Activated gamma-delta T cell (primary cell): Measurements from ENCODE around the gene PPIF.

ENCODE experiments used
- DNase-seq: peaks from one replicate; lab custom pipeline; 2025; lab: John Stamatoyannopoulos, UW

PPIF gene

DNA sequence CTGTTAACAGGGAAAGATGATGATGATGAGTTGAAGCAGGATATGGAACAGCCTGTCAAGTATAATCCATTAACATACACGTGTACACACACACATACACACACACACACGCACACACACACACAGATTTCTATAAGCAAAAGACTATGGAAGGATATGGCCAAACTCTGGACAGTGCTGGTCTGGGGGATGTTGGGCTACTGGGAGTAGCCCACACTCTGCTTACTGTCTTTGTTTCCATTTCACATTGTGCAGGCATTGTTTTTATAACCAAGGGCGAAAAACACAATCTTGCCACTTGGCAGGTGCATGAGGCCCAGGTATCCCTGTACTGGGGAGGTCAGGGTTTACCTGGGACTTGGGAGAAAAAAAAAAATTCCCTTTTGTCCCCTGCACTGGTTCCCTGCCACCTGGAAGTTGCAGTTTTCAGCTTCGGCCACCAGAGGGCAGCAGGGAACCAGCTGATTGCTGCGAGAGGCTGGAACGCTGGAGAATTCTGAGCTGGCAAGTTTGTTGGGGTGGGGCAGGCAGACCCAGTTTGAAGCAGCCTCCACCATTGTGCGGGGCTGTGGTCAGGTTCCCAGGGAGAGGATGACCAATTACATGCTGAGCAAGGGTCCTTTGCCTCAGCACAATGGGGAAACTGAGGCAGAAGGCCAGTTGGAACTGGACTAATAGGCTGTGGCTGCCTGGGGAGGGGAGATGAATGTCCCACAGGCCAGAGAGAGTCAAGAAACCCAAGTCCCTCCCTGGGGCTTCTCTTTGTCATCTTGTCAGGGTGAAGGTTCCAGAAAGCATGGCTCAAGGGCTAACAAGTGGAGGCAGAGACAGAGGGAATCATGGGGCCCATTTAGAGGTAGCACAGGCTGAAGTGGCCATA is 27.3 kb downstream of the PPIF start:
- no peak for DNase-seq

GRCh38 chr10:79375321-79376077 is 28.2 kb downstream of the PPIF start:
- DNase-seq: no peak

DNA sequence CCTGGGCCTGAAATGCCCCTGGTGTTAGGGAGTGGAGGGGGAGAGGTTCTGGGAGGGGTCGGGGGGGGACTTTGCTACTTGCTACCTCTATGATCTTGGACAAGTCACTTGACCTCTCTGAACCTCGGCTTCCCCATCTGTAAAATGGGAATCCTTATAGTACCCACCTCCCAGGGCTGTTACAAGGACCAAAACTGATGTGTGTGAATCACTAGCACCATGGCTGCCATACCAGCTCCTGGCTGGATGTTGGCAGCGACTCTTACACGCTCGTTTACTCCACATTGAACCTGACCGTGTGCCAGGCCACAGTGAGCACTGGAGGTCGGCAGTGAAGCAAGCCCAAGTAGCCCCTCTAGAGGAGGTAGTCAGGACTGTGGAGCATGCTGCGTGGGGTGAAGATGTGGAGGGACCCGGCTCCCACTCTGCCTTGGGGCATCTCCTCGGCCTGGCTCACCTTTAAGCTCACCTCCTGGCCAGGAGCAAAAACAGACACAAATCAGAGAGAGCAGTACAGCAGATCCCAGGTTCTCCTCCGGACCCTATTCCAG is 28.9 kb downstream of the PPIF start:
- no peak for DNase-seq

DNA sequence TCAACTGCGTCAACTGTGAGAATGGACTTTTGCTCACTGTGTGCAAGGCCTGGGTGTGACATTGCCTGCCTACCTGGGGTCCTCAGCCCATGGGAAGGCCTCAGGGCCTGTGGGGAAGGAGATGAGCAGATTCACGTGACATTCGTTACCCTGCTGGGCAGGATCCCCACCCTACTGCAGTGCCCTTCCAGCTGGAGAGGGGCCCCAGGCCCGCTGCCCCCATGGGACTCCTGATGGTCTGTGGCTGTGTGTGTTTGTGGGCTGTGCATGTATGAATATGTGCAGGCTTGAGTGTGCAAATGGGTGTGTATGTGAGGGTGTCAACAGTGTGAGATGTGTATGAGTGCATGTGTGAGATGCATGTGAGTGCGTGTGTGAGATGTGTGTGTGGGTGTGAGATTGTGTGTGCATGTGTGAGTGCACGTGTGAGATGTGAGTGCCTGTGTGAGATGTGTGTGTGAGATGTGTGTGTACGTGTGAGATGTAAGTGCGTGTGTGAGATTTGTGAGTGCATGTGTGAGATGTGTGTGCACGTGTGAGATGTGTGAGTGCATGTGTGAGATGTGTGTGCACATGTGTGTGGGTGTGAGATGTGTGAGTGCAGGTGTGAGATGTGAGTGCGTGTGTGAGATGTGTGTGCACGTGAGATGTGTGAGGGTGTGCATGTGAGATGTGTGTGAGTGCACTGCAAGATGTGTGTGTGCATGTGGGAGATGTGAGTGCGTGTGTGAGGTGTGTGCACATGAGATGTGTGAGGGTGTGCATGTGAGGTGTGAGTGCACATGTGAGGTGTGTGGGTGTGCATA is 29.7 kb downstream of the PPIF start:
- no peak for DNase-seq

- DNase-seq: no peak
Measured at GRCh38 chr10:79377557-79378382, 30.5 kb downstream of the PPIF start.

GRCh38 chr10:79378383-79378646 is 31.0 kb downstream of the PPIF start:
- DNase-seq: no peak

GRCh38 chr10:79378647-79379511 is 31.6 kb downstream of the PPIF start:
- DNase-seq: no peak

- DNase-seq: no peak
Measured at GRCh38 chr10:79379512-79380124, 32.3 kb downstream of the PPIF start.

DNA sequence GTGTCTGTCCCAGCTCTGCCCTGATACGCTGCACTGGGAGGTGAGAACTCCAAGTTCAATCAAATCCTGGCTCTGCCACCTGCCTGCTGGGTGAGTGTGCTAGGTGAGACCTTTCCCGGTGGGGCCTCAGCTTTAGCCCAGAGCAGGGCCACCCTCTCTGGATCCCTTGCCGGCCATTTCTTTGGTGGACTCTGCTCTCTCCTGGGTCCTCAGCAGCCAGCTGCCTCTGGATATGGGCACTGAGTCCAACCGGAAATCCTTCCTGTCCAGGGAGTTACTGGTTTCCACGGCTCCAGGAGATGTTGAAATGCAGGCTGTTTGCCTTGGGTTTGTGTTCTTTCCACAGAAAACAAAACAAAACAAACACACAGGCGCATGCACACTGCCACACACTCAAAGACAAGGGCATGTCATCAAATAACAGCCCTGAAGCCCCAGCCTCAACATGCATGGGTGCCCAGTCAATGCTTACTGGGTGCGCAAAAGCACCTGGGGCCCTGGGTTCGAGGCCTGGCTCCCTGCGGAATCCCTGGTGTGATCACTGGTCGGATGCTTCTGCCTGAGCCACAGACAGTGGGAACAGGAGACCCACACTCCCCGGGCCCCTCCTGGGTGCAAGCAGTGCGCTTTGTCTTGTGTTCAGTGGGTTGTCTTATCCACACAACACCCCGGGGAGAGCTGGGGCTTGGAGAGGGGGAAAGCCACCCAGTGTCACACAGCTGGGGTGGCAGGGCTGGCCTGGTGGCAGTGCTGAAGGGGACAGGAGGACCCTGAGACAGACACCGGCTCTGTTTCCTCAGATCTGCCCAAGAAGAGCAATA is 33.1 kb downstream of the PPIF start:
- no peak for DNase-seq

- no peak for DNase-seq
Measured at GRCh38 chr10:79380946-79381721, 33.9 kb downstream of the PPIF start.

DNA sequence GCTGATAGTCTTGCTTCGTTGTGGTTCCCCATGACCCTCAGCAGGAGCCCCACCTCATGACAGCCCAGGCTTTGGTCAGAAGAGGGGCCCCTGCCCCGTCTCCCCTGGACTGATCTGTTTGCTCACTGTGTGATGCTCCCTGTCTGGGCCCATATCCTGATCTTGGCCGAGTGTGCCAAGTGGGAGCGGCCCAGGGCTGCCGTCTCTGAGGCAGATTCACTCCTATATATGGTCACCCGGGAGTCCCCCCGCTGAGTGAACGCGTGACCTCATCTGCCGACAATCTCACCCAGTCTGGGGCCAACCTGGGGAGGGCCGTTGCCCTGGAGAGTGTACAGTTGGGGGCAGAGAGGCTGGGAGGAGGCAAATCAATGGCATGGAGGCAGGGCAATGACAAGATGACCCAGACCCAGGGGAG is 34.5 kb downstream of the PPIF start:
- DNase-seq: no peak

GRCh38 chr10:79382491-79382941 is 35.2 kb downstream of the PPIF start:
- DNase-seq: no peak

- no peak for DNase-seq
Measured at GRCh38 chr10:79383974-79384606, 36.8 kb downstream of the PPIF start.

- no peak for DNase-seq
Measured at GRCh38 chr10:79384773-79385391, 37.6 kb downstream of the PPIF start.

- DNase-seq: no peak
Measured at GRCh38 chr10:79385392-79385795, 38.1 kb downstream of the PPIF start.

GRCh38 chr10:79385804-79386531 is 38.7 kb downstream of the PPIF start:
- DNase-seq: no peak
